Common myeloid progenitor, CD34-positive (primary cell): ENCODE results near the gene OR52B2.
A peak's percentile ranks its signal among the peaks of the same experiment; 100 is the strongest.

ENCODE experiments used
- CTCF ChIA-PET: fragments of 350-600 bp; sonication (Branson Sonifier 250); formaldehyde crosslinking; loops from one replicate; lab custom pipeline; 2021; ENCODE audit warnings: antibody characterized with exemption; lab: Charles Lee
- POLR2A ChIA-PET: fragments of 350-600 bp; sonication (Branson Sonifier 250); formaldehyde crosslinking; loops from one replicate; lab custom pipeline; 2021; ENCODE audit warnings: antibody characterized with exemption; lab: Charles Lee
- DNase-seq, 3 donors: peaks; one replicate each; pipeline versions ENCODE4 v3.0.0 to v3.0.0-alpha.2; 2013
- H3K27ac ChIP-seq, 2 experiments: 1 replicate in 1 of 2; 2 replicates in 1 of 2; pipeline ENCODE4 v1.7.0; 2013; ENCODE audit warnings: inconsistent platforms in 2 of 2, low read length in 2 of 2, mild to moderate bottlenecking in 2 of 2, low read depth in 1 of 2, moderate library complexity in 1 of 2; ENCODE audit not compliant: severe bottlenecking in 2 of 2, insufficient read depth in 1 of 2, poor library complexity in 1 of 2
- H3K27me3 ChIP-seq, 5 experiments: replicated peaks in 2 of 5; 1 replicate in 3 of 5; 2 replicates in 2 of 5; pipeline versions ENCODE4 v1.6.1 to v1.7.0; 2013; ENCODE audit warnings: low read length in 4 of 5, mild to moderate bottlenecking in 2 of 5, moderate library complexity in 2 of 5, inconsistent platforms in 1 of 5; ENCODE audit not compliant: insufficient read depth in 5 of 5, control insufficient read depth in 4 of 5
- H3K36me3 ChIP-seq, 4 experiments: 1 replicate in 2 of 4; 2 replicates in 2 of 4; pipeline versions ENCODE4 v1.6.1 to v1.7.0; 2013; ENCODE audit warnings: low read length in 3 of 4, control low read depth in 1 of 4, mild to moderate bottlenecking in 1 of 4; ENCODE audit not compliant: control insufficient read depth in 4 of 4, insufficient read depth in 4 of 4
- H3K4me1 ChIP-seq, 4 experiments: 1 replicate in 3 of 4; 2 replicates in 1 of 4; pipeline versions ENCODE4 v1.6.1 to v1.7.1; 2013; ENCODE audit warnings: low read length in 3 of 4, mild to moderate bottlenecking in 3 of 4, control low read depth in 1 of 4, inconsistent platforms in 1 of 4, moderate library complexity in 1 of 4; ENCODE audit not compliant: control insufficient read depth in 4 of 4, insufficient read depth in 4 of 4; ENCODE audit errors: control extremely low read depth in 1 of 4
- H3K4me3 ChIP-seq, 7 experiments: 1 replicate in 4 of 7; 2 replicates in 3 of 7; pipeline versions ENCODE4 v1.5.1 to v1.7.0; 2013; ENCODE audit warnings: mild to moderate bottlenecking in 7 of 7, low read length in 6 of 7, moderate library complexity in 6 of 7, inconsistent platforms in 2 of 7, low read depth in 2 of 7, control low read depth in 1 of 7; ENCODE audit not compliant: insufficient read depth in 4 of 7, control insufficient read depth in 1 of 7; ENCODE audit errors: extremely low read depth in 1 of 7
- H3K9me3 ChIP-seq, 5 experiments: 1 replicate in 4 of 5; 2 replicates in 1 of 5; pipeline versions ENCODE4 v1.6.1 to v1.7.1; 2013; ENCODE audit warnings: low read length in 4 of 5, mild to moderate bottlenecking in 2 of 5, inconsistent platforms in 1 of 5, low read depth in 1 of 5, moderate library complexity in 1 of 5; ENCODE audit not compliant: control insufficient read depth in 4 of 5, insufficient read depth in 2 of 5; ENCODE audit errors: control extremely low read depth in 1 of 5
- WGBS: methylation state at CpG from one replicate; pipeline ENCODE4 v1.1.5; 2013; ENCODE audit not compliant: insufficient coverage; 5-methylcytosine and 5-hydroxymethylcytosine counted together

OR52B2 gene

GRCh38 chr11:6129635-6130034 lies 40.5 kb downstream of the OR52B2 start:
- Histone ChIP-seq H3K9me3 (no peaks in the 10 kb centered on the region), H3K4me1 (no peaks in the 10 kb centered on the region)
- POLR2A ChIA-PET: no interaction called here

GRCh38 chr11:6129011-6129410 lies 41.1 kb downstream of the OR52B2 start:
- 100% methylated on average over 1 of the region's 1 CpG for WGBS
- Histone ChIP-seq H3K27ac (no peak overlapping the region), H3K36me3 (no peaks in the 10 kb centered on the region), H3K4me1 (no peaks in the 10 kb centered on the region), H3K27me3 (peaks cover 0 to 2% (median 0%) of the 10 kb centered on the region in 5 experiments), H3K4me3 (no peak overlapping the region), H3K9me3 (no peaks in the 10 kb centered on the region)
- ChIA-PET POLR2A (no interaction called here), CTCF (no interaction called here)
- DNase-seq: no peak

More at GRCh38 chr11:6129635-6130034, 40.5 kb downstream of the OR52B2 start:
- Histone ChIP-seq H3K36me3 (no peaks in the 10 kb centered on the region), H3K27ac (no peak overlapping the region), H3K27me3 (no peaks in the 10 kb centered on the region), H3K4me3 (no peak overlapping the region)
- no peak for DNase-seq
- CTCF ChIA-PET: no interaction called here
- WGBS: no CpG with 5 or more reads among the region's 1 CpG

- no peaks in the 10 kb centered on the region for H3K9me3 ChIP-seq
- DNase-seq: peak in 2 of 3 donors; percentile 36 to 59
- WGBS: 82% methylated on average over 2 of the region's 4 CpGs
- no peak overlapping the region for H3K4me3 ChIP-seq
- H3K4me1 ChIP-seq: no peaks in the 10 kb centered on the region
- no peaks in the 10 kb centered on the region for H3K36me3 ChIP-seq
- H3K27me3 ChIP-seq: peaks cover 0 to 2% (median 0%) of the 10 kb centered on the region in 5 experiments
- ChIA-PET CTCF (interaction anchor here (0.6 kb wide), 1 partner anchor 492 kb away, joined by 3 read pairs; no protein-coding TSS in a partner anchor), POLR2A (no interaction called here)
- no peak overlapping the region for H3K27ac ChIP-seq
These were observed 42.2 kb downstream of the OR52B2 start for GRCh38 chr11:6127881-6128280.

- H3K27ac ChIP-seq: no peak overlapping the region
- H3K9me3 ChIP-seq: no peaks in the 10 kb centered on the region
- H3K36me3 ChIP-seq: no peaks in the 10 kb centered on the region
- CTCF ChIA-PET: no interaction called here
- WGBS: 64% methylated on average over 3 of the region's 3 CpGs
- POLR2A ChIA-PET: no interaction called here
- no peak for DNase-seq
- H3K4me1 ChIP-seq: no peaks in the 10 kb centered on the region
- no peak overlapping the region for H3K4me3 ChIP-seq
- H3K27me3 ChIP-seq: peaks cover 0 to 2% (median 0%) of the 10 kb centered on the region in 5 experiments
These were observed 45.9 kb downstream of the OR52B2 start for GRCh38 chr11:6124245-6124644.
